ENCODE measurements around the gene EIF2S3B. TPM values are rescaled to one million over a fixed set of nuclear protein-coding genes. Genes with fewer than 3 reads are reported as not detected.

EIF2S3B gene
- total and polyA plus RNA-seq, 2 experiments from 2014 or later = 1.3 TPM; not detected in 1

DNA sequence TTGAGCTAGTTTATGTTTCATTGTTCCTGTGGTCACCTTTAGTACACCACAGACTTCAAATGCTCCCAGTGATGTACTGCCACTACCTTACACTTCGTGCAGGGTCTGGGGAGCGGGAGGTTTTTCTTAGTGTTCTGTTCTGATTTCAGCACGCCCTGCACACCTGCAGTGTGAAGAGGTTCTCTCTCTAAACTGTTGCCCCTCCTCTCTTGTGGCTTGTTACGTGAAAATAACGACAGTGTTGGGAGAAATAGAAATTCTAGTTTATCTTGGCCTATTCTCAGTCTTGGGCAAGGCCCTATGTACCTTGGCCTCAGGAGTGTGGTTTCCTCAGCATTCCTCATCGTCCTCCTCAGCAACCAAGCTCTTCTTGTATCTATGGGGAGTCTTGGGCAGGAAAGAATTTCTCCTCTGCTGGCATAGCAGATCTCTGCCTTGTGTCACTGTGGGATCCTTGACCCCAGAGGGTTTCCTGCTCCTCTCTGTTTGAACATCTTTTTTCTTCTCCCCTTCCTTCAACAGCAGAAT is 48.6 kb downstream of the EIF2S3B start:
- H3K27ac ChIP-seq = no peak overlapping the region
- no peak overlapping the region for H2AFZ ChIP-seq
- H3K4me2 ChIP-seq = no peak overlapping the region

DNA sequence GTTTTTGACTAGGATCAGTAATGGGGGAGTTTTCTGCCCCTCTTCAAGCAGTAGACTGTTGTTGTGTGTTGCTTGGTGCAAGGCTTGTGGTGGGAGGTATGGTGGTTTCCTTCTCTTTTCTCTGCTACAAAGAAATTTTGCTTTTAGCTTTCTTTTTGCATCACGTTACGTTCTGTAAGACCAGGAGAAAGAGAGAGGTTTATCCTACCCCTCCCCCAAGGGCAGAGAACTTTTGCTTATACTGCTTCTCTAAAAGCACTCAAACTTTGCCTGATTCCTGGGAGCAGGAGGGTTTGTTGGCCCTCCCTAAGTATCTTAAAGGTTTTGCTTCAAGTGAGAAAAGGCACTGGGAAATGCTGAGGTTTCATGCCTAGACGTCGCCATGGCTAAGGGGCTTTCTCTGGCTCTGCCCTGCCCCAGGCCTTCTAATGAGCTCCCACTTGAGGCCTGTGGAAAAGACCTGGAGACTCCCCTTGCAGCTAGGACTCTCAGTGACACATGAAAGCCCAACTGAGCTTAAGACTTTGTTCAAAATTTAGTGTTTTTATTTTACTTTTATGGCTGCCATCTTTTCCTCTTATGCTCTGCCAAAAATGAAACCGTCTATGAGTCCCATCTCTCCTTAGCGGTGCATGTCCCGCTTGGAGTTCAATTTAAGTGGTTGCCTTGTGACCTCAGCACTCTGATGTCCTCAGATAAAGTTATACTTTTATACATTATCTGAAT is 49.2 kb downstream of the EIF2S3B start:
- no peak overlapping the region for H3K4me3 ChIP-seq
- DNase-seq (ENCODE audit: low spot score) = no peak
- 95% methylated on average over 7 of the region's 7 CpGs for WGBS (ENCODE audit: low lambda C conversion rate, missing lambda C conversion rate)

More for the DNA sequence above, 48.6 kb downstream of the EIF2S3B start:
- no peaks in the 10 kb centered on the region for H3K36me3 ChIP-seq (replicated peaks; ENCODE audit: insufficient read depth, low read depth)
- TF ChIP-seq, protein P1, sequence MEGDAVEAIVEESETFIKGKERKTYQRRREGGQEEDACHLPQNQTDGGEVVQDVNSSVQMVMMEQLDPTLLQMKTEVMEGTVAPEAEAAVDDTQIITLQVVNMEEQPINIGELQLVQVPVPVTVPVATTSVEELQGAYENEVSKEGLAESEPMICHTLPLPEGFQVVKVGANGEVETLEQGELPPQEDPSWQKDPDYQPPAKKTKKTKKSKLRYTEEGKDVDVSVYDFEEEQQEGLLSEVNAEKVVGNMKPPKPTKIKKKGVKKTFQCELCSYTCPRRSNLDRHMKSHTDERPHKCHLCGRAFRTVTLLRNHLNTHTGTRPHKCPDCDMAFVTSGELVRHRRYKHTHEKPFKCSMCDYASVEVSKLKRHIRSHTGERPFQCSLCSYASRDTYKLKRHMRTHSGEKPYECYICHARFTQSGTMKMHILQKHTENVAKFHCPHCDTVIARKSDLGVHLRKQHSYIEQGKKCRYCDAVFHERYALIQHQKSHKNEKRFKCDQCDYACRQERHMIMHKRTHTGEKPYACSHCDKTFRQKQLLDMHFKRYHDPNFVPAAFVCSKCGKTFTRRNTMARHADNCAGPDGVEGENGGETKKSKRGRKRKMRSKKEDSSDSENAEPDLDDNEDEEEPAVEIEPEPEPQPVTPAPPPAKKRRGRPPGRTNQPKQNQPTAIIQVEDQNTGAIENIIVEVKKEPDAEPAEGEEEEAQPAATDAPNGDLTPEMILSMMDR (IDR thresholded peaks at IDR 0.05; ENCODE audit: poor library complexity) = no peak
- TF ChIP-seq EZH2 (IDR thresholded peaks at IDR 0.05; ENCODE audit: borderline replicate concordance) (no peak), EZH2phosphoT487 (IDR thresholded peaks at IDR 0.05; ENCODE audit: low read depth, severe bottlenecking, unreplicated experiment) (no peak)
- no peak overlapping the region for H3K4me3 ChIP-seq
- no peaks in the 10 kb centered on the region for H3K4me1 ChIP-seq (ENCODE audit: insufficient read depth)
- WGBS (ENCODE audit: low lambda C conversion rate, missing lambda C conversion rate) = 82% methylated on average over 6 of the region's 6 CpGs
- H4K20me1 ChIP-seq (ENCODE audit: insufficient read depth, poor library complexity, severe bottlenecking) = no peaks in the 10 kb centered on the region
- H3K9me3 ChIP-seq (ENCODE audit: low read depth) = no peaks in the 10 kb centered on the region
- H3K79me2 ChIP-seq = no peaks in the 10 kb centered on the region
- H3K9me2 ChIP-seq (replicated peaks; ENCODE audit: insufficient read depth) = no peaks in the 10 kb centered on the region
- DNase-seq (ENCODE audit: low spot score) = no peak
- H3K27me3 ChIP-seq = no peaks in the 10 kb centered on the region

DNA sequence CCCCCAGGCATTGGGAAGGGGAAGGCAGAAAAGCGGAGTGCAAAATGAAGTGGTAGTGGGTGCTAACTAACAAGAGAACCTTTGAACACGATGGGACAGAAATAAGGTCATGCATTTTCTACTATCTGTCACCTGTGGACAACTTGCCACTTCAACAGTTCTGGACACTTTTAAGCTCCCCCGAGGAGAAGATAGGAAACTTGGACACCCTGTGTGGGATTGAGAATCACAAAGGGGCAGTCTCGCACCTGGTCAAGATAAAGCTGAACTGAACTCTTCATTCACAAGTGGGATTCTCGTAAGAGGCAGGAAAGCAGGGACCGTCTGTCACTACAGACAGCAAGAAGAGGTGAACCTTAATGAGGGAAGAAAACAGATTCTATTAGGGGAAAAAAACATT is 51.6 kb downstream of the EIF2S3B start:
- H3K79me2 ChIP-seq = no peaks in the 10 kb centered on the region
- no peaks in the 10 kb centered on the region for H3K27me3 ChIP-seq
- H3K27ac ChIP-seq = no peak overlapping the region
- H3K4me1 ChIP-seq (ENCODE audit: insufficient read depth) = no peaks in the 10 kb centered on the region
- no peak overlapping the region for H3K4me2 ChIP-seq
- H3K9me3 ChIP-seq (ENCODE audit: low read depth) = no peaks in the 10 kb centered on the region
- no peak for DNase-seq (ENCODE audit: low spot score)
- TF ChIP-seq EZH2phosphoT487 (IDR thresholded peaks at IDR 0.05; ENCODE audit: low read depth, severe bottlenecking, unreplicated experiment) (no peak), EZH2 (IDR thresholded peaks at IDR 0.05; ENCODE audit: borderline replicate concordance) (no peak)
- TF ChIP-seq, protein P1 (IDR thresholded peaks at IDR 0.05; ENCODE audit: poor library complexity) = no peak
- no peaks in the 10 kb centered on the region for H4K20me1 ChIP-seq (ENCODE audit: insufficient read depth, poor library complexity, severe bottlenecking)
- 55% methylated on average over 6 of the region's 6 CpGs for WGBS (ENCODE audit: low lambda C conversion rate, missing lambda C conversion rate)
- no peaks in the 10 kb centered on the region for H3K36me3 ChIP-seq (replicated peaks; ENCODE audit: insufficient read depth, low read depth)
- no peak overlapping the region for H2AFZ ChIP-seq
- H3K4me3 ChIP-seq = no peak overlapping the region
- H3K9me2 ChIP-seq (replicated peaks; ENCODE audit: insufficient read depth) = no peaks in the 10 kb centered on the region

More for the DNA sequence above, 49.2 kb downstream of the EIF2S3B start:
- no peaks in the 10 kb centered on the region for H3K4me1 ChIP-seq (ENCODE audit: insufficient read depth)
- H2AFZ ChIP-seq = no peak overlapping the region
- H3K79me2 ChIP-seq = no peaks in the 10 kb centered on the region
- H3K36me3 ChIP-seq (replicated peaks; ENCODE audit: insufficient read depth, low read depth) = no peaks in the 10 kb centered on the region
- TF ChIP-seq EZH2phosphoT487 (IDR thresholded peaks at IDR 0.05; ENCODE audit: low read depth, severe bottlenecking, unreplicated experiment) (no peak), EZH2 (IDR thresholded peaks at IDR 0.05; ENCODE audit: borderline replicate concordance) (no peak)
- TF ChIP-seq, protein P1 (IDR thresholded peaks at IDR 0.05; ENCODE audit: poor library complexity) = no peak
- no peaks in the 10 kb centered on the region for H3K9me2 ChIP-seq (replicated peaks; ENCODE audit: insufficient read depth)
- no peak overlapping the region for H3K4me2 ChIP-seq
- H4K20me1 ChIP-seq (ENCODE audit: insufficient read depth, poor library complexity, severe bottlenecking) = no peaks in the 10 kb centered on the region
- H3K27ac ChIP-seq = no peak overlapping the region
- no peaks in the 10 kb centered on the region for H3K27me3 ChIP-seq
- no peaks in the 10 kb centered on the region for H3K9me3 ChIP-seq (ENCODE audit: low read depth)

All from hepatocyte (in vitro differentiated cells).